ENCODE data around the gene CACFD1.
"Not testable (repeated sequence)": the region's sequence is repeated elsewhere in the genome, so short reads cannot be mapped to it uniquely, and the experiment has no call there.

Gene CACFD1

GRCh38 chr9:133440874-133441273 lies 18.9 kb upstream of the CACFD1 start:
- no peak for DNase-seq (ENCODE audit: low read depth)

- no peak for DNase-seq (ENCODE audit: low read depth)
These were observed 18.2 kb upstream of the CACFD1 start for GRCh38 chr9:133441571-133441970.

- DNase-seq (ENCODE audit: low read depth) = no peak
These were observed 16.5 kb upstream of the CACFD1 start for GRCh38 chr9:133443248-133443647.

DNA sequence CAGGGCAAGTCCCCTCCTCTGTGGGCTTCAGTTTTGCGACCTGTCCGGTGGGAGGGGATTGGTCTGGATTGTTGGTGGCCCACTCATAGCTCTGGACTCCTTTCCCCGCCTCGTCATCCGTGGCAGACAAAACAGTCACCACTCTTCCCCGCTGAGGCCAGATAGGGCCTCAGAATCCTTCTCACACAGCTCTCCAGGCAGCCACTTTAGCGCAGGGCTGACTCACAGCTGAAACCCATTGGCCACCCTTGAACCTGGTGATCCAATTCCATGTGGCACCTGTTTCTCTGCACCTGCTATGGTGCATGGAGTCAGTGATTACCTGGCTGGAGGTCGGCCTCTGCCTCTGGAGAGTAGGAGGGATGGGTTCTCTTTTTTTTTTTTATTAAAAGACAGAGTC lies 15.8 kb upstream of the CACFD1 start:
- no peak for DNase-seq (ENCODE audit: low read depth)

DNA sequence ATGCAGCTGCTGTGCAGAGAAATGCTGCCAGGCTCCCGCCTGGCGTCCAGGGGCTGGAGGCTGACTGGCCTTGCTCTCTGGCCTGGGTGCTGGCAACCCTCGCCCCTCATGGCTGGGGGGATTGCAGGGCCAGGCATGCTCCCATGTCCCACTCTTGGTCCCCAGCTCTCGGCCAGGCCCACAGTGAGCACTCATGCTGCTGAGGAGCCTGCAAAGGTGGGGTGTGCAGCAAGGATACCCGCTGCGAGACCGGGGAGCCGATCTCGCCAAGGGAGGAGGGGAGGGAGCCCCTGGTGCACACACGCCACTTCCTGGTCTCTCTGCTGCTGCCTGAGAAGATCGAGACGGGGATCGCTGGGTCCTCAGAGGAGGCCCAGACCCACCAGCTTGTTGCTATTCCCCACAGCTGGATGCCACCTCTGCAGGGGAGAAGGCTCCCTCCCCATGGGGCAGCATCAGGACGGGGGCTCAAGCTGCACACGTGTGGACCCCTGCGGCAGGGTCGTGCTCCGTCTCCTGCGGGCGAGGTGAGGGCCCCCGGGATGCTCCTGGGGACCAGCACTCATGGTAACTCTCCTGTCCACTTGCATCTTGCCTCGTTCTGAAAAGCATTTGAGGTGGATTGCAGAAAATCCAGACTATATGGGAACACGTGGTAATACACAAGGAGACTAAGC lies 14.3 kb upstream of the CACFD1 start:
- no peak for DNase-seq (ENCODE audit: low read depth)

DNA sequence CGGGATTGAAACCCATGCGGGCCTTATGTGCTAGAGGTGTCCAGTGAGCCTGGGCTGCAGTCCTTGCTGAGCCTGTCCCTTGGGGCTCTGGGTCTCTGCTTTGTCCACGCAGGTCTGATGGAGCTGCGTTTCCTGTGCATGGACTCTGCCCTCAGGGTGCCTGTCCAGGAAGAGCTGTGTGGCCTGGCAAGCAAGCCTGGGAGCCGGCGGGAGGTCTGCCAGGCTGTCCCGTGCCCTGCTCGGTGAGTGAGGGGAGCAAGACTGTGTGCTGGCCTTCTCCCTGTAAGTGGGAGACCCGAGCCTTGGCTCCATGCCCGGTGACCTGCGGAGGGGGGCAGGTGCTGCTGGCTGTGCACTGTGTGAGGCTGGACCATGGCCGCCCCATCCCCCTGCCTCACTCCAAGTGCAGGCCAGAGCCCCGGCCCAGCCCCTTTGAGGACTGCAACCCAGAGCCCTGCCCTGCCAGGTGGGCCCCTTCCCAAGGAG lies 11.2 kb upstream of the CACFD1 start:
- DNase-seq (ENCODE audit: low read depth) = no peak

DNA sequence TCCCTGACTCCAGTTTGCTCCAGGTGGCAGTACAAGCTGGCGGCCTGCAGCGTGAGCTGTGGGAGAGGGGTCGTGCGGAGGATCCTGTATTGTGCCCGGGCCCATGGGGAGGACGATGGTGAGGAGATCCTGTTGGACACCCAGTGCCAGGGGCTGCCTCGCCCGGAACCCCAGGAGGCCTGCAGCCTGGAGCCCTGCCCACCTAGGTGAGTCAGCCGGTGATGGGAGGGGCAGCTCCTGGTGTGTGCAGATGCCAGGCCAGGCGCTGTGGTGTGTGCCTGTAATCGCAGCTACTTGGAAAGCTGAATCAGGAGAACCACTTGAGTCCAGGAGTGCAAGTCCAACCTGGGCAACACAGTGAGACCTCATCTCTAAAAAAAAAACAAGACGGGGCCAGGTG lies 10.0 kb upstream of the CACFD1 start:
- no peak for DNase-seq (ENCODE audit: low read depth)

DNA sequence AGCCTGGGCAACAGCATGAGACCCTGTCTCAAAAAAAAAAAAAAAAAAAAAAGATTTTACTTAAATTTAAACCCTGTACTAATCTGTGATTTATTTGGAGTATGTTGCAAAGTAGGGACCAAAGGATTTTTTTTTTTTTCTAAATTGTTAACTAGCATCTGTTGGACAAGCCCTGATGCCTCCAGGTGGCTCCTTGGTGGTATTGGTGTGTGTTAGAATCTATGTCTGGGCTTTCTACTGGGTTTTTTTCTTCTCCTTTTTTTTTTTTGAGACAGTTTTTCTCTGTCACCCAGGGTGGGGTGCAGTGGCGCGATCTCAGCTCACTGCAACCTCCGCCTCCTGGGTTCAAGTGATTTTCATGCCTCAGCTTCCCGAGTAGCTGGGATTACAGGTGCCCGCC lies 7.9 kb upstream of the CACFD1 start:
- DNase-seq (ENCODE audit: low read depth) = not testable (repeated sequence)

DNA sequence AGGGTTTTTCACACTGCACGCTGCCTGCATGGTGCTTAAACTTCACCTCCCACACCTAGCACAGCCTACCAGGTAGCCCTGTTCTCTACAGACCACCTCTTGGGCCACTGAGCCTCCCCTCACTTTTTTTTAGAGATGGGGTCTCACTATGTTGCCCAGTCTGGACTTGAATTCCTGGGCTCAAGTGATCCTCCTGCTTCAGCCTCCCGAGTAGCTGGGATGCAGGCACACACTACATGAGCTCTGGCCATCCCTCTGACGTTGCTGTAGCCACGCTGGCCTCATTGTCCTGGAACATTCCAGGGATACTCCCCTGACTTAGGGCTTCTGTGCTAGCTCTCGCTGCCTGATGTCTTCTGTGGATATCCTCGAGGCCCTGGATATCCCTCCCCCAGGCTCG lies 7.2 kb upstream of the CACFD1 start:
- DNase-seq (ENCODE audit: low read depth) = no peak

- DNase-seq (ENCODE audit: low read depth) = no peak
These were observed 6.1 kb upstream of the CACFD1 start for GRCh38 chr9:133453651-133454050.

GRCh38 chr9:133454325-133454724 lies 5.5 kb upstream of the CACFD1 start:
- DNase-seq (ENCODE audit: low read depth) = no peak

- no peak for DNase-seq (ENCODE audit: low read depth)
These were observed 4.7 kb upstream of the CACFD1 start for GRCh38 chr9:133454943-133455673.

DNA sequence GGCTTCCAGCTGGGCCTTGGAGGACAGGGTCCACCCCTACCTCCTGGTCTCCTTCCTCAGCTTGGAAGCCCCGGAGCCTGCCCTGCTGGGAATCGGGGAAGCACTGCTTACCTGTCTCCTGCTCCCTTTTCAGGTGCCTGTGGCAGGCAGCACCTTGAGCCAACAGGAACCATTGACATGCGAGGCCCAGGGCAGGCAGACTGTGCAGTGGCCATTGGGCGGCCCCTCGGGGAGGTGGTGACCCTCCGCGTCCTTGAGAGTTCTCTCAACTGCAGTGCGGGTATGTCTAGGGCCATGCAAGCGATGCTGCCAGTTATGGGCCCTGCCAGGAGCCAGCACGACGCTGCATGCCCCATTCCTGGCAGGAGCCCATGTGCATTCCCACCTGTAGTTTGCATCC lies 3.8 kb upstream of the CACFD1 start:
- DNase-seq (ENCODE audit: low read depth) = no peak

- DNase-seq (ENCODE audit: low read depth) = no peak
These were observed 3.4 kb upstream of the CACFD1 start for GRCh38 chr9:133456409-133456808.

DNA sequence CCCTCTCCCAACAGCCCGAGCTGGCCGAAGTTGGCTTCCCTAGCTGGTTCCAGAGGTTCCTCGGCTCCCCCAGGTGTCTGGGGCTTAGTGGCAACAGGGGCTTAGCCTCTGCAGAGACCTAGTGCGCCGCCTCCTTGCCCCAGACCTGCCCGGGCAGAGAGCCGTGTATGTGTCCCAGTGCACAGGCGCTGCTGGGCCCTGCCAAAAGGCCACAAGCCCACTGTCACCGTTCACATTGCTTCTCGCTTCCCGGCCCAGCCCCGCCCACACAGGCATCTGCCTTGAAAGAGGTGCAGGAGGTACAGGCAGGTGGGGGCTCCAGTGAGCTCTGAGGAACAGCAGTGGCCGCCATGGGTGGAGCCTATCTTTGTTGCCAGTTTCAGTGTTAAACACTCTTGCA lies 2.5 kb upstream of the CACFD1 start:
- DNase-seq (ENCODE audit: low read depth) = no peak

DNA sequence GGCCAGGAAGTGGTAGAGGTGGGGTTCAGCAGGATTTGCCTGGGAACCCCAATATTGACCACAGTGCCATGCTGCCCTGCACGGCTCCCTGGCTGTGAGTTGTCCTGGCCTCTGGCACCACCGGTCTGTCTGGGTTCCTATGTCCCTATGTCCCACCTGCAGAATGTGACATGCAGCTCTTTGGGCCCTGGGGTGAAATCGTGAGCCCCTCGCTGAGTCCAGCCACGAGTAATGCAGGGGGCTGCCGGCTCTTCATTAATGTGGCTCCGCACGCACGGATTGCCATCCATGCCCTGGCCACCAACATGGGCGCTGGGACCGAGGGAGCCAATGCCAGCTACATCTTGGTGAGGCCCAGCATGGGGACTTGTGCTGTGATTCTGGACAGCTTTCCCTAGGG lies 2.0 kb upstream of the CACFD1 start:
- no peak for DNase-seq (ENCODE audit: low read depth)

GRCh38 chr9:133458643-133459312 lies 1.0 kb upstream of the CACFD1 start:
- no peak for DNase-seq (ENCODE audit: low read depth)

GRCh38 chr9:133460405-133461175 lies 812 bp downstream of the CACFD1 start:
- no peak for DNase-seq (ENCODE audit: low read depth)

- DNase-seq (ENCODE audit: low read depth) = no peak
These were observed 2.2 kb downstream of the CACFD1 start for GRCh38 chr9:133461975-133462374.

GRCh38 chr9:133463234-133463863 lies 3.6 kb downstream of the CACFD1 start:
- DNase-seq (ENCODE audit: low read depth) = no peak

DNA sequence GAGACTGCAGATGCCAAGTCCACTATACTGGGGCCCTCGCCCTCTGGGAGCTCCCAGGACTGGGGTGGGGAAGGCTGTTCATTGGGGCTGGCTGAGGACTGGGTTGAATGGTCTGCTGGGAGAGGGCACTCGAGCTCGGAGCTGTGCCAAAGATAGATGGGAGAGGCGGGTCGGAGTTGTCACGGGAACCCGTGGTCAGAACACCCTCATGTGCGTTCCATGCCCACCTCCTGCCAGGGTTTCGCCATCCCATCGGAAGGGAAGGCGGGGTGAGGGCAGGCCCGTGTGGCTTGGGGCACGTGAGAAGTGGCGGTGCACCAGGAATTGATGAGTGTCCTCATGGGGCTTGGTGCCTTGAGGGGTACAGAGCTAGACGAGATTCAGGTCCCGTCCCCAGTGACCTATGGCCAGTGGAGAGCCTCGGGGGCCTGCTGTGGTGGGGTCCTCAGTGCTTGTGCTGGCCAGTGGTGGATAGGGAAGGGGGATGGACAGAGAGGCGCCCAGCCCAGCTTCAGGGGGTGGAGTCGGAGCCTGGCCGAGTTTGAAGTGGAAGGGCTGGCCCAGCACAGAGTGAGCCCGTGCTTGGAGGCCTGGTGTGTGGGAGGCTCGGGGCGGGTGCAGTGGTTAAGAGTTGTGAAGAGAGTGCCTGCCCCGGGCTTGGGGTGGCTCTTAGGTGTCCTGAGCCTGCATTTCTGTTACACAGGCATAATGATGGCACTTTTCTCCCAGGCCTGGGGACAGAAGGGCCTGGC lies 4.3 kb downstream of the CACFD1 start:
- DNase-seq (ENCODE audit: low read depth) = no peak
